ENCODE data around the gene INO80B. TPM values are rescaled to one million over a fixed set of nuclear protein-coding genes. Genes with fewer than 3 reads are reported as not detected.

INO80B gene
- total RNA-seq, 3 donors from 2014 or later: 49.3 to 72.6 (median 55.8) TPM

- Mint-ChIP-seq H3K36me3 (ENCODE audit: insufficient read depth) (peaks cover 18% of the 10 kb centered on the region), H3K9me3 (no peaks in the 10 kb centered on the region), H3K4me1 (ENCODE audit: low read depth) (peaks cover 57% of the 10 kb centered on the region), H3K27me3 (ENCODE audit: low read depth) (peaks cover 60% of the 10 kb centered on the region), H3K4me3 (peak overlapping the region; percentile 71)
- no peak for DNase-seq
- no peak for ATAC-seq
Observed at GRCh38 chr2:74503506-74504475, 48.9 kb downstream of the INO80B start.

DNA sequence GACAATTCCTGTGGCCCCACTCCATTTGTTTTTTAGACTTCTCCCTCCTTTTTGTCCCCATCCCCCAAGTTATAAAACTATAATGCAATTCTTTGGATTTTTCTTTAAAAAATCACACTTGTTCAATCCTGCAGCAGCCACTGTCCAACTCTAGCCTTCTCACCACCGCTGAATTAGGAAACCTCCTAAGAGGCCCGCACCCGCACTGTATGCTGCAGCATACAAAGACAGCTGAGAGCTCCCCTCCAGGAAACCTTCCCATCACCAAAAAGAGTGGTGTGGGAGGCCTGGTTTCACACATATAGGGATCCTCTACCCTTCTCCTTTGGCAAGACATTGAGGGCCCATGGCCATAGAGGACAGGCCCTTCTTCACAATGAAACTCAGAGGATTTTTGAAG is 49.7 kb downstream of the INO80B start:
- ATAC-seq (no peak), DNase-seq (no peak)
- Mint-ChIP-seq H3K4me3 (peak overlapping the region; percentile 44), H3K4me1 (ENCODE audit: low read depth) (peaks cover 52% of the 10 kb centered on the region), H3K9me3 (no peaks in the 10 kb centered on the region), H3K36me3 (ENCODE audit: insufficient read depth) (peaks cover 18% of the 10 kb centered on the region), H3K27me3 (ENCODE audit: low read depth) (peaks cover 55% of the 10 kb centered on the region)

DNA sequence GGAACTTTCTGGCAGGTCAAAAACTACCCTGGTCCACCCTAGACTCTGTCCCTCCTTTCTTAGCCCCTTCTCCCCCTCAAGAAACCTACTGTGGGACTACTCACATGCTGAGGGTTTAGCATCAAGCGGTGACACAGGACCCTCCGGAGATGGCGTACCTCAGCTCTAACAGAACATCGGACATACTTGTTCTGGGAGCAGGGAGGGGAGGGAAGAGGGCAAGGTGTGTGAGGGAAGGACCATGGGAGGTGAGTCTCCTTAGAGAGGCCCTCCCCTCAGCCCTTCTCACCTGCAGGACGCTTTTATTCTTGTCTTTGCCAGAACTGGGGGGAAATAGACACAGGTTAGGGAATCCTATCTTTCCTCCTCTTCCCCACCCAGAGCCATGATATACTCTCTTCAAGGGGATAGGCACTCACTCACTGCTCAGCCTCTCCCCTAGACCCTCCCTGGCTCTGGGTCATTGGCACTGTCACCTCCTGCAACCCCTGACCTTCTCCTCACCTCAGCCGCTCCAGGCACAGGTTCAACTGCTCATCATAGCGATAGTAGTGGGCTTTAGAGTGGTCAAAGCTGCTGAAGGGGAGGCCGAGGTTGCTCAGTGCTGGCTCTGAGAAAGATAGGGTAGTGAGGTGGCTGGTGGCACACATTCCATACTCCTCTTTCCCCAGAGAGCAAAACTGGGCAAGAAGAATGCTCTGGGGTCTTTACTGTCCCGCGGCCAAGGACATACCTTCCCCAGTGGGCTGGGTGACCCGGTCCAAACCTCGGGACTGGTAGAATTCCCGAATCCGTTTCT is 50.8 kb downstream of the INO80B start:
- H3K9me3 Mint-ChIP-seq: no peaks in the 10 kb centered on the region
- H3K36me3 Mint-ChIP-seq (ENCODE audit: insufficient read depth): peaks cover 18% of the 10 kb centered on the region
- DNase-seq: no peak
- peaks cover 44% of the 10 kb centered on the region for H3K27me3 Mint-ChIP-seq (ENCODE audit: low read depth)
- ATAC-seq: no peak
- no peak overlapping the region for H3K4me3 Mint-ChIP-seq
- peaks cover 47% of the 10 kb centered on the region for H3K4me1 Mint-ChIP-seq (ENCODE audit: low read depth)

GRCh38 chr2:74507145-74507925 is 52.4 kb downstream of the INO80B start, which contains the start of gene PCGF1:
PCGF1 (minus strand) TSS chr2:74507695; CDS start chr2:74507668, 27 bp downstream.
- Mint-ChIP-seq H3K4me3 (peak within 1 kb of the TSS; percentile 99), H3K36me3 (ENCODE audit: insufficient read depth) (peaks cover 18% of the 10 kb centered on the region), H3K9me3 (no peaks in the 10 kb centered on the region), H3K4me1 (ENCODE audit: low read depth) (peaks cover 43% of the 10 kb centered on the region), H3K27me3 (ENCODE audit: low read depth) (peaks cover 41% of the 10 kb centered on the region)
- ATAC-seq (peak; percentile 95 to 96), DNase-seq (peak; percentile 99)

Other genes starting within 250 kb of the INO80B start
- 1 to 10 TPM; 1.3 to 1.5 (median 1.4) TPM for gene SLC4A5, start 111.7 kb upstream of the INO80B start, total RNA-seq
- gene DCTN1, start 74.8 kb upstream of the INO80B start, total RNA-seq: 10 to 100 TPM; 94.4 to 97.7 (median 97.6) TPM
- 1 to 10 TPM; 1.3 to 1.4 (median 1.4) TPM for gene C2orf81, start 33.5 kb upstream of the INO80B start, total RNA-seq
- gene WDR54, start 33.4 kb upstream of the INO80B start, total RNA-seq: 10 to 100 TPM; 29.1 to 32.1 (median 31.3) TPM
- gene RTKN, start 13.2 kb upstream of the INO80B start, total RNA-seq: 1 to 10 TPM in 1 of 3 donors, under 1 TPM in 2; 0.47 to 1.0 (median 0.71) TPM
- 10 to 100 TPM; 19.3 to 21.5 (median 19.4) TPM for gene WBP1, start 3.4 kb downstream of the INO80B start, total RNA-seq
- gene MOGS, start 10.3 kb downstream of the INO80B start, total RNA-seq: 100 to 1,000 TPM in 2 of 3 donors, 10 to 100 TPM in 1; 98.7 to 107 (median 103) TPM
- 100 to 1,000 TPM; 105 to 106 (median 106) TPM for gene MRPL53, start 17.6 kb downstream of the INO80B start, total RNA-seq
- 10 to 100 TPM; 13.7 to 17.3 (median 13.9) TPM for gene CCDC142, start 27.9 kb downstream of the INO80B start, total RNA-seq
- 10 to 100 TPM; 22.4 to 23.8 (median 23.4) TPM for gene TTC31, start 28.0 kb downstream of the INO80B start, total RNA-seq
- gene LBX2, start 44.5 kb downstream of the INO80B start, total RNA-seq: under 1 TPM in 2 of 3 donors, not detected in 1; 0.22 to 0.24 TPM
- 10 to 100 TPM; 21.7 to 32.4 (median 28.8) TPM for gene PCGF1, start 52.6 kb downstream of the INO80B start, total RNA-seq
- gene TLX2, start 59.4 kb downstream of the INO80B start, total RNA-seq: not detected
- under 1 TPM; 0.28 to 0.34 (median 0.30) TPM for gene DQX1, start 71.1 kb downstream of the INO80B start, total RNA-seq
- gene AUP1, start 74.6 kb downstream of the INO80B start, total RNA-seq: 100 to 1,000 TPM; 200 to 204 (median 203) TPM
- gene HTRA2, start 74.8 kb downstream of the INO80B start, total RNA-seq: 10 to 100 TPM; 46.2 to 54.6 (median 50.5) TPM
- gene LOXL3, start 98.9 kb downstream of the INO80B start, total RNA-seq: 1 to 10 TPM in 1 of 3 donors, under 1 TPM in 2; 0.49 to 1.0 (median 0.99) TPM
- gene DOK1, start 99.6 kb downstream of the INO80B start, total RNA-seq: 10 to 100 TPM; 24.1 to 27.9 (median 25.9) TPM
- not detected for gene M1AP, start 193.2 kb downstream of the INO80B start, total RNA-seq
- 1 to 10 TPM; 5.3 to 6.4 (median 5.4) TPM for gene SEMA4F, start 199.2 kb downstream of the INO80B start, total RNA-seq

All from activated T-cell treated with anti-CD3 and anti-CD28 coated beads, Interleukin-2, amount 50 U/mL, for 4 hours (primary cell).